GM23248 (cell line): ENCODE results near the gene ZFP62.

Experiments
- EZH2 ChIP-seq: fragments of 200-600 bp; sonication (generic); IDR thresholded peaks from 2 replicates; pipeline ENCODE4 v1.6.1; 2018; ENCODE audit warnings: antibody characterized with exemption, mild to moderate bottlenecking; ENCODE audit not compliant: insufficient read depth, poor library complexity, severe bottlenecking
- EZH2phosphoT487 ChIP-seq: fragments of 200-600 bp; sonication (generic); IDR thresholded peaks from 2 replicates; pipeline ENCODE4 v1.6.1; 2018; ENCODE audit warnings: antibody characterized with exemption, moderate library complexity, mild to moderate bottlenecking, low read depth; ENCODE audit not compliant: insufficient read depth

DNA sequence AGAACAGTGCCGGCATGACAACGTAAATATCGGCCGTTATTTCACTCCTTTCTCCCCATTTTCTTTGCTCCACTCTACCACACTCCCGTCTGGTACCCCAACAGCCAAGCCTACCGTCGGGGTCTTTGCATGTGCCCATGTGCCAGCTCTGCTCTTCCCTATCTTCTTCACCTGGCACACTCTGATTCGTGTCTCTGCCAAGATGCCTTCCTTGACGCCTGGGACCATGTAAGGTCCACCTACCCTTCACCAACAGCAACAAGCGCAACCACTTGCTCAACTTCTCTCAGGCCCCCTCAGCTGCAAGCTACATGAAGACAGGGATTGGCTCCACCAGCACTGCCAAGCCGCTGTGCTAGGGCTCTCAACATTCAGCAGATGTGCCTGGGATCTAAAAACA is 62.9 kb downstream of the ZFP62 start:
- TF ChIP-seq EZH2 (no peak), EZH2phosphoT487 (no peak)
